Stimulated activated CD8-positive, alpha-beta memory T cell treated with anti-CD3 and anti-CD28 coated beads, Interleukin-4, amount 100 ng/mL, for 1 hour (primary cell): ENCODE measurements around the gene LZTR1.
A peak's percentile ranks its signal among the peaks of the same experiment; 100 is the strongest.
"Not testable (repeated sequence)": the region's sequence is repeated elsewhere in the genome, so short reads cannot be mapped to it uniquely, and the experiment has no call there.

ENCODE experiments used
- DNase-seq, 2 donors: peaks; one replicate each; pipeline ENCODE4 v3.0.0-alpha.2; 2020; ENCODE audit warnings: low read depth in 2 of 2, low spot score in 1 of 2

The LZTR1 gene

GRCh38 chr22:20981787-20982562, at the start of gene LZTR1:
Gene LZTR1, plus strand, starts transcription at chr22:20982297. Its CDS starts 75 bp downstream, at chr22:20982372.
- peak in 1 of 2 donors; percentile 48 for DNase-seq

DNA sequence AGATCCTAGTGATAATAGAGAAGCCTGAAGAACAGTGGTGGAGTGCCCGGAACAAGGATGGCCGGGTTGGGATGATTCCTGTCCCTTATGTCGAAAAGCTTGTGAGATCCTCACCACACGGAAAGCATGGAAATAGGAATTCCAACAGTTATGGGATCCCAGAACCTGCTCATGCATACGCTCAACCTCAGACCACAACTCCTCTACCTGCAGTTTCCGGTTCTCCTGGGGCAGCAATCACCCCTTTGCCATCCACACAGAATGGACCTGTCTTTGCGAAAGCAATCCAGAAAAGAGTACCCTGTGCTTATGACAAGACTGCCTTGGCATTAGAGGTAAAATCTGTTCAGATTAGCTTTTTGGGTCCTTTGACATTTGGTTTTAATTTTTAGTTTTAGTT, 48.2 kb upstream of the LZTR1 start:
- no peak for DNase-seq

DNA sequence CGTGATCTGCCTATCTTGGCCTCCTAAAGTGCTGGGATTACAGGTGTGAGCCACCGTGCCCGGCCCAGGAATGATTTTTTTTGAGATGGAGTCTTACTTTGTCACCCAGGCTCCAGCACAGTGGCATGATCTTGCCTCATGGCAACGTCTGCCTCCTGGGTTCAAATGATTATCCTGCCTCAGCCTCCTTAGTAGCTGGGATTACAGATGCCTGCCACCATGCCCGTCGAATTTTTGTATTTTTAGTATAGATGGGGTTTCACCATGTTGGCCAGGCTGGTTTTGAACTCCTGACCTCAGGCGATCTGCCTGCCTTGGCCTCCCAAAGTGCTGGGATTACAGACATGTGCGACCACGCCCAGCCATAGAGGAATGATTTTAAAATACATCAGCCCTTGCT, 47.0 kb upstream of the LZTR1 start:
- DNase-seq, result not testable (repeated sequence)

GRCh38 chr22:20935780-20936539, 46.1 kb upstream of the LZTR1 start:
- not testable (repeated sequence) for DNase-seq

- DNase-seq, result no peak
Measured at GRCh38 chr22:20937031-20937793, 44.9 kb upstream of the LZTR1 start.

DNA sequence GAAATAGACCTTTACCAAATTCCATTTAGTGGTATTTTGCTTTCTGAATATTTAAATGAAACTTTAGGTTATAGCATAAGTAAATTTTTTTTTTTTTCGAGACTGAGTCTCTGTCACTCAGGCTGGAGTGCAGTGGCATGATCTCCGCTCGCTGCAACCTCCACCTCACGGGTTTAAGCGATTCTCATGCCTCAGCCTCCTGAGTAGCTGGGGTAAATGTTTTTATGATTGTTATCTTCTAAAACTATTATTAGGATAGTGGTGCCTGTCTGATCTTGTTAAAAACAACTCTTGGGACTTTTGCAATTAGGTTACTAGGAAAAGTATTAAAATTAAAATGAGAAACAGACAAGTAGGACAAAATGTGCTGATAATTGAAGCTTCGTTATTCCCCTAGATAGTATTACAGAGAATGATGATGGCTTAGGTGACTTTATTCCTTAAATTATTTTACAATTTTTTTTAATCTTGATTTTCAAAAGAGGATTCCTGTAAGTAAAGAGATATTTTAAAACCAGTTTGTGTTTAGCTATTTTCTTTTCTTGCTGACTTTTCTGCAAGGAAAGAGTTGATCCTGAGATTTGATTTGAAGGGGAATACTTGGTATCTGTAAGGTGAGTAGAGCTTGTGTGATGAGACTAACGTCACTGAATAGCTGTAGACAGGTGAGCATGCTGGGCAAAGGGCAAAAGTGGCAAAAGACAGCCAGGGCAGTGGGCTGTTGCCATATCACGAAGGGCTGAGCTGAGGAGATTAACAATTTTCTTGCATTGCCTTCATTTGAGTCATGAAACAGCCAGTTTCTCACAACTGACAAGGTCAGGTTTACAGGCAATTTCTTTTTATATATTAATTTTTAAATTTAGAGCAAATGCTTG, 44.1 kb upstream of the LZTR1 start:
- DNase-seq, result no peak

DNA sequence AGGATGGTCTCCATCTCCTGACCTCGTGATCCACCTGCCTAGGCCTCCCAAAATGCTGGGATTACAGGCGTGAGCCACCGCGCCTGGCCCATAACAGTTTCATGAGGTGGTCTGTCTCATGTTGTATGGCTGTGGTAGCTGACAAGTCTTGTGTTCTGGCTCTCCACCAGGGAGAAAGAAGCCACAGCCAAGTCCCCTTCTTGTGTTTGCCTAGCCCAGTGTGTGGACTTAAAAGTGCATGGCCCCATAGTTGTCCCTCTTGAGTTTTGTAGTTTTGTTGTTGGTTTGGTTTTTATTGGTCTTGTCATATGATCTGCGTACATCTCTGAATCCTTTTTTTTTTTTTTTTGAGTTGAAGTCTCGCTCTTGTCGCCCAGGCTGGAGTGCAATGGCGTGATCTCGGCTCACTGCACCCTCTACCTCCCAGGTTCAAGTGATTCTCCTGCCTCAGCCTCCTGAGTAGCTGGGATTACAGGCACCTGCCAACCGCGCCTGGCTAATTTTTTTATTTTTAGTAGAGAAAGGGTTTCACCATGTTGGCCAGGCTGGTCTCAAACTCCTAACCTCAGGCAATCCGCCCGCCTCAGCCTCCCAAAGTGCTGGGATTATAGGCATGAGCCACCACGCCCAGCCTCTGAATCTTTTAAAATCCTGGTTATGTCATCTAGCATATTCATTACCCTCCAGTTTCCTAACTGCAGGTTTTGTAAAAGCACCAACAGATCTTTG, 42.5 kb upstream of the LZTR1 start:
- DNase-seq, result not testable (repeated sequence)

DNA sequence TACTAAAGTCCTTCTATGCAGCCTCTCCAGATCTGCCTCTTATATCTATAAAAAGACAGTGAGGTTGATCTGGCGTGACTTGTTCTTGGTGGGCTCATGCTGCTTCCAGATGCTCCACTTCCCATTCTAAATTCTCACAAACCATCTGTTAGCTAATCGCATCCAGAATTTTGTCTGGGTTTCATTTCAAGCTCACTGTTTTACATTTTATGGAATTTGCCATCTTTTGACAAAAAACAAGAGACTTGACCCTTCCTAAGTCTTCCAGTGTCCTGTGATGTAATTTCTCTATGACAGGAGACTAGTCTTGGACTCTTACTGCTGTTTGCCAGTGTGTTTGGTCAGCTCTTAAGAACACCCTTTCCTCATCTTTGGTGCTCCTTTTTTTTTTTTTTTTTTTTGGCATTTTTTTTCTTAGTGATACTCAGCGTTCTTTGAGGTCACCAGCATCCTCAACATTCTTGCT, 41.9 kb upstream of the LZTR1 start:
- no peak for DNase-seq

DNA sequence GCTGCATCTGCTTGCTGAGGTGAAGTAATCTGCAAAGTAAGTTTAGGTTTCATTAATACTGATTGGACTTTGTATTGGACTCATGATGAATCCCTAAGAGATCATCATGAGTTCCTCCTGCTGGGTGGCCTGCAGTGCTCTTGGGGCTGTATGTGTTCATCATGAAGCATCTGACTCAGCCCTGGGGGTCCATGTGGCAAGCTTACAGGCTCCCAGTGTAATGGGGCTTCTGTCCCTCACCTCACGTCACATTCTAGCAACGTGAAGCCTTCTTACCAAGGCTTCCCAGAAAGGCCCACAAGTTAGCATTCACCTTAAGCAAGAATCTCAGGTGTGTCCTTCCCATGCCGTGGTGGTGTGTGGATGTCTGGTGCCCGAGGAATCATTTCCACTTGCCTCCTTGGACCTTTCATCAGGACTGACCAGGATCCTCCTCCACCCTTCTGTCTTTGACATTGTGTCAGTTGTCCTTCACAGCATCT, 41.2 kb upstream of the LZTR1 start:
- DNase-seq, result no peak

DNA sequence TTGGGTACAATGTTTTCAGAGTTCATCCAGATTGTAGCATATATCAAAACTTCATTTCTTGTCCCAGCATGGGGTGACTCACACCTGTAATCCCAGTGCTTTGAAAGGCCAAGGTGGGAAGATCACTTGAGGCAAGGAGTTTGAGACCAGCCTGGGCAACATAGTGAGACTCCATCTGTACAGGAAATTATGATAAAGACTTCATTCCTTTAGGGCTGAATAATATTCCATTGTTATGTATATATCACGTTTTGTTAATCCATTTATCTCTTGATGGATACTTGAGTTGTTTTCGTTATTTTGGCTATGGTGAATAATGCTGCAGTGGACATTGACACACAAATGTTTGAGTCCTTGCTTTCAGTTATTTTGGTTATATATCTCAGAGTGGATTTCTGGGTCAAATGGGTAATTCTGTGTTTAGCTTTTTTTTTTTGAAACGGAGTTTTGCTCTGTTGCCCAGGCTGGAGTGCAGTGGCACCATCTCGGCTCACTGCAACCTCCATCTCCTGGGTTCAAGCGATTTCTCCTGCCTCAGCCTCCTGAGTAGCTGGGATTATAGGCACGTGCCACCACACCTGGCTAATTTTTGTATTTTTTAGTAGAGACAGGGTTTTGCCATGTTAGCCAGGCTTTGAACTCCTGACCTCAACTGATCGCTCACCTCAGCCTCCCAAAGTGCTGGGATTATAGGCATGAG, 39.7 kb upstream of the LZTR1 start:
- DNase-seq, result not testable (repeated sequence)

DNA sequence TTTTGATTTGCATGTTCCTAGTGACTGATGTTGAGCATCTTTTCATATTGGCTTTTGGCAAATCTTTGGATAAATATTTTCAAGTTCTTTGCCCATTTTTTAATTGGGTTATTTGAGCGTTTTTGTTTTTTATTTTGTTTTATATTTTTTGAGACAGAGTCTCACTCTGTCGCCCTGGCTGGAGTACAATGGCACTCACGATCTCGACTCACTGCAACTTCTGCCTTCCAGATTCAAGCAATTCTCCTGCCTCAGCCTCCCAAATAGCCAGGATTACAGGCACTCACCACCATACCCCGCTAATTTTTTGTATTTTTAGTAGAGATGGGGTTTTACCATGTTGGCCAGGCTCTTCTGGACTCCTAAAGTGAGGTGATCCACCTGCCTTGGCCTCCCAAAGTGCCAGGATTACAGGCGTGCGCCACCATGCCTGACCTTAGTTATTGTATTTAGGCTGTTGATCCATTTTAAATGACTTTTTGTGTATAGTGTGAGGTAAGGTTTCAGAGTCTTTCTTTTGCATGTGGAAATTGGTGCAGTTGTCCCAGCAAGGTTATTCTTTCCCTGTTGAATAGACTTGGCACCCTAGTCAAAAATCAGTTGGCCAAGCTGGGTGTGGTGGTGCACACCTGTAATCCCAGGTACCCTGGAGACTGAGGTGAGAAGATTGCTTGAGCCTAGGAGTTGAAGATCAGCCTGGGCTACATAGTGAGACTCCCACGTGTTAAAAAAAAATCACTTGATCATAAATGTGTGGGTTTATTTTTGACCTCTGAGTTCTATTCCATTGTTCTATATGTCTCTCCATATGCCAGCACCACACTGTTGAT, 38.8 kb upstream of the LZTR1 start:
- DNase-seq, result no peak

DNA sequence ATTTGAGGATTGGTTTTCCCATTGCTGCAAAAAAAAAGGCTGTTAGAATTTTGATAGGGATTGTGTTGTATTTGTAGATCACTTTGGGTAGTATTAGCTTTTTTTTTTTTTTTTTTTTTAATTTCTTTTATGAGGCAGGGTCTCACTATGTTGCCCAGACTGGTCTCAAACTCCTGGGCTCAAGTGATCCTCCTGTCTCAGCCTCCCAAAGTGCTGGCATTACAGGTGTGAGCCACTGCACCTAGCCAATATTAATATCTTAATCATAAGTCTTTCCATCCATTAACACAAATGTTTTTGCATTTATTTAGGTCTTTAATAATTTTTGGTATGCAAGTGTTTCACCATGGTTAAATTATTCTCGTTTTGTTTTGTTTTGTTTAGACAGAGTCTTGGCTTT, 38.1 kb upstream of the LZTR1 start:
- no peak for DNase-seq

DNA sequence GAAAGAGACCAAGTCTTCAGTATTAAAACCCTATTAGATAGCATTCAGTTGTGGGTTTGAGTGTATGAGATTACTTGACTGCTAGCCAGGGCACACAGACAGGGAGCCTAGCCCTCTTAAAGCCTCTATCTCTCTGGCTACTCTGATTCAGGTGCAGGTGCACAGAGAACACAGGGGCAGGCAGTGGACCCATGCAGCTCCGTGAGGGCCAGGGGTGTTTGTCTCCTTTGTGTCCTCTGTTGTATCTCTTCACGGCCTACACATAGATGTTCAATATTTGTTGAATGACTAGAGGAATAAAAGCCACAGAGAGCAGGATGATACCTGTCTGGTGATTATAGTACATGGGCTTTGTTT, 36.5 kb upstream of the LZTR1 start:
- no peak for DNase-seq

- DNase-seq, result no peak
Measured at GRCh38 chr22:20946080-20946986, 35.8 kb upstream of the LZTR1 start.

- DNase-seq, result no peak
Measured at GRCh38 chr22:20946991-20947390, 35.1 kb upstream of the LZTR1 start.

DNA sequence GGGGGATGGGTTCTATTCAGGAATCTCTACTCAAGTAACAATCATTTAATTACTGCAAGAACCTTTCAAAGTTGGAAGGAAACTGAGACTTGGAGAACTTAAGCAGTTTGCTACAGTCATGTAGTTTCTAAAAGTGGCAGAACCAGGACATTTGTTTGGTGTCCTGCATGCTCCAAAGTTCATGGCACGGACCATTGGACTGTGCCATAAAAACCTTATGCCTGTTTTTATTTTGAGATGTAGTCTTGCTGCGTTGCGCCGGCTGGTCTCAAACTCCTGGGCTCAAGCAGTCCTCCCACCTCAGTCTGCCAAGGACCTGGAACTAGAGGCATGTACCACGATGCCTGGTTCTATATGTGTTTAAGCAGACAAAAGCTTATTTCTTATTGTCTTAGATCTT, 33.6 kb upstream of the LZTR1 start:
- DNase-seq, result no peak

DNA sequence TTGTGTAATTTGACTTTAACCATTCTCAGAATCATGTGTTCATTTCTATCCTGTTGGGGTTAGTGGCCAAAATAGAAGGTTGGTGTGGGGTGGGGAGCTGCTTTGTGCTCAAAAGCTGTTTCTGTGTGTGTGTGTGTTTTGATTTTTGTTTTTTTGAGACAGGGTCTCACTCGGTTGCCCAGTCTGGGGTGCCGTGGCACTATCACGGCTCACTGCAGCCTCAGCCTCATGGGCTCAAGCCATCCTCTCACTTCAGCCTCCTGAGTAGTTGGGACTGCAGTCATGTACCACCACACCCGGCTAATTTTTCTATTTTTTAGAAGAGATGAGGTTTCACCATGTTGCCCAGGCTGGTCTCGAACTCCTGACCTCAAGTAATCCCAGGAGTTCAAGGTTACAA, 33.1 kb upstream of the LZTR1 start:
- no peak for DNase-seq
